Coronary artery (tissue), 2 donors: ENCODE data around the gene CEP83.
A peak's percentile ranks its signal among the peaks of the same experiment; 100 is the strongest.

Source experiments
- DNase-seq: peaks from one replicate; pipeline ENCODE4 v3.0.0-alpha.2; 2017; ENCODE audit warnings: low spot score
- H3K27ac ChIP-seq, 2 donors: fragments of 200-600 bp; sonication (generic); one replicate each; pipeline ENCODE4 v1.5.1; 2016 to 2019
- H3K4me3 ChIP-seq: fragments of 200-600 bp; sonication (generic); 2 replicates; pipeline ENCODE4 v1.5.1; 2016; ENCODE audit warnings: mild to moderate bottlenecking, moderate library complexity
- CTCF ChIP-seq: fragments of 200-600 bp; sonication (generic); IDR thresholded peaks from one replicate; pipeline ENCODE4 v1.5.1; 2019; ENCODE audit warnings: antibody characterized with exemption

Gene CEP83

DNA sequence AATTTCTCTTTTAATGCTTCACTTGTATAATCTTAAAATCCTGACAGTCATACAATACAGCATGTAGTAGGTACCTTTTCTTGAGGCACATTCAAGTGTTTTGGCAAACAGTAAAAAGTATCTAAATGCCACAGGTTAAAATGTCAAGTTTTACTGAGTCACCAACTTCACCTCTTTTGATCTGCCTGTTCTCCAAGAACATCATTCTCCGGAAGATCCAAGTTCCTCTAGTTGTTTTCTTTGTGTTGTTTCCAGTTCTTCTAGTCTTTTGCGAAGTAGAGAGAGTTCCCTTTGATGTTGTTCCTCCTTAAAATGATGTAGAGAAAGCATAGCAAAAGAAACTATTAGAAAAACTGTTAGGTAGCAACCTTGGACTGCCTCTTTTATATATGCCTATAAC is 151.1 kb downstream of the CEP83 start:
- TF ChIP-seq CTCF: no peak
- DNase-seq: no peak
- Histone ChIP-seq H3K4me3 (no peak overlapping the region), H3K27ac (no peak overlapping the region)

- TF ChIP-seq CTCF: no peak
- DNase-seq: no peak
Measured at GRCh38 chr12:94305130-94305957, 154.3 kb downstream of the CEP83 start.

GRCh38 chr12:94304566-94305061 is 155.1 kb downstream of the CEP83 start:
- Histone ChIP-seq H3K4me3 (no peak overlapping the region), H3K27ac (peak overlapping the region in 1 of 2 donors; percentile 83)
- TF ChIP-seq CTCF: no peak
- no peak for DNase-seq

More at GRCh38 chr12:94305130-94305957, 154.3 kb downstream of the CEP83 start:
- H3K27ac ChIP-seq: peak overlapping the region in 1 of 2 donors; percentile 83
- H3K4me3 ChIP-seq: no peak overlapping the region

DNA sequence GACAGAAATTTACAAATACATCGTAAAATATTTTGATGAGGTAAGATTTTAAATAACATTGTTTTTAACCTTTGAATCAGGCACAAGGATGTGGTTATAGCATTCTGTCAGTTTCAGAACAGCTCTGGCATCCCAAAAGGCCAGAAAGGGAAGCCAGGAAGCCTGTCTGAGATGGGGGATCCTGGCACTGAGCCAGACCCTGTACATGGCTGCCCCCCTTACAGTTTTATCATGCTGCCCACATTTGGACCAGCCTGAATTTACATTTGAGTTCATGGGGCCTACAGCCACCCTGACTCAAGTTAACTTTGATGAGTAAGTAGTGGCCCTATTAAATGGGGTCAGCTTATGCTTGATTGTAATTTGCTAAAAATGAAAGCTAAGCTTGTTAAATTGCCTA is 155.7 kb downstream of the CEP83 start:
- DNase-seq: no peak
- no peak overlapping the region for H3K4me3 ChIP-seq
- no peak for TF ChIP-seq CTCF
- peak overlapping the region in 1 of 2 donors; percentile 83 for H3K27ac ChIP-seq

DNA sequence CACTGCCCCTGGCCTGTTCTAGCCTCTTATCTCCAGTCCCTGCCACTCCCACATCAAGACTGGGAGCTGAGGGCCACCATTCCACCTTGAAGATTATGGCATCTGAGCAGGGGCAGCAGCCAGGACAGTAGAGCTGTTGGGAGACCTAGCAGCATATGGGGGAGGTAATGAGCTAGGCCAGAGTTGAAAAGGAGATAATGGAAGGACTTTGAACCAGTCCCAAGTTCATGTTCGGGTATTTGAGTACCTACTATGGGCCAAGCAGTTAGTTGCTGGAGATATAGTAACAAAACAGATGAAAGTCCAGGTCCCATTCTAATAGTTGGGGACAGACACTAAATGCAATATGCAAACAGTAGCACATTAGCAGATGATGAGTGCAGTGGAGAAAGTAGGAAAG is 159.8 kb downstream of the CEP83 start:
- H3K27ac ChIP-seq: no peak overlapping the region
- no peak for TF ChIP-seq CTCF
- DNase-seq: no peak
- no peak overlapping the region for H3K4me3 ChIP-seq

GRCh38 chr12:94297876-94298505 is 161.7 kb downstream of the CEP83 start:
- DNase-seq: no peak
- Histone ChIP-seq H3K27ac (no peak overlapping the region), H3K4me3 (no peak overlapping the region)
- TF ChIP-seq CTCF: no peak
